ACC112 (cell line): ENCODE data around the gene SOX8.
"Not testable (repeated sequence)": the region's sequence is repeated elsewhere in the genome, so short reads cannot be mapped to it uniquely, and the experiment has no call there.

ENCODE experiments used
- H2AFZ ChIP-seq: fragments of 200-600 bp; sonication (generic); one replicate; pipeline ENCODE4 v1.6.0; 2017; ENCODE audit warnings: antibody characterized with exemption, low read length; ENCODE audit not compliant: unreplicated experiment
- H3K27ac ChIP-seq: fragments of 200-600 bp; sonication (generic); 2 replicates; pipeline ENCODE4 v1.5.1; 2014; ENCODE audit warnings: low read depth, mild to moderate bottlenecking, antibody characterized with exemption, low read length, moderate library complexity
- H3K27me3 ChIP-seq: fragments of 200-600 bp; sonication (generic); 2 replicates; pipeline ENCODE4 v1.6.1; 2014; ENCODE audit warnings: mild to moderate bottlenecking, antibody characterized with exemption, low read length, moderate library complexity, mixed read lengths; ENCODE audit not compliant: insufficient read depth
- H3K36me3 ChIP-seq: fragments of 200-600 bp; sonication (generic); 2 replicates; pipeline ENCODE4 v1.6.1; 2016; ENCODE audit warnings: mild to moderate bottlenecking, antibody characterized with exemption, low read length, moderate library complexity, mixed read lengths; ENCODE audit not compliant: insufficient read depth
- H3K4me1 ChIP-seq: fragments of 200-600 bp; sonication (generic); one replicate; pipeline ENCODE4 v1.6.1; 2016; ENCODE audit warnings: low read length, mixed read lengths; ENCODE audit not compliant: insufficient read depth, unreplicated experiment, control insufficient read depth
- H3K4me3 ChIP-seq: fragments of 200-600 bp; sonication (generic); 2 replicates; pipeline ENCODE4 v1.5.1; 2014; ENCODE audit warnings: mild to moderate bottlenecking, low read depth, low read length
- H3K79me2 ChIP-seq: fragments of 200-600 bp; sonication (generic); one replicate; pipeline ENCODE4 v1.6.0; 2016; ENCODE audit warnings: low read length; ENCODE audit not compliant: control insufficient read depth, unreplicated experiment, insufficient read depth

The SOX8 gene

DNA sequence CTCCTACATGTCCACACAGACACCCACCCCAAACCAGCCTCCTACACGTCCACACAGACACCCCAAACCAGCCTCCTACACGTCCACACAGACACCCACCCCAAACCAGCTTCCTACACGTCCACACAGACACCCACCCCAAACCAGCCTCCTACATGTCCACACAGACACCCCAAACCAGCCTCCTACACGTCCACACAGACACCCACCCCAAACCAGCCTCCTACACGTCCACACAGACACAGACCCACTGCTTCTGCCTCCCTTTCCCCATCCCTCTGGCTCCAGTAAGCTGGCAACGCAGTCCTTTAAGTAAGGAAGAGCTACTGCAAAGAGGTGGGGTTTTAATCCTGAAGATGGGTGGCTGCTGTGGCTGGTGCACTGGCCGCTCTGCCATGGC, 27.8 kb upstream of the SOX8 start:
- not testable (repeated sequence) for H3K4me1 ChIP-seq, H3K79me2 ChIP-seq, H2AFZ ChIP-seq, H3K27me3 ChIP-seq, H3K36me3 ChIP-seq, H3K27ac ChIP-seq, H3K4me3 ChIP-seq

DNA sequence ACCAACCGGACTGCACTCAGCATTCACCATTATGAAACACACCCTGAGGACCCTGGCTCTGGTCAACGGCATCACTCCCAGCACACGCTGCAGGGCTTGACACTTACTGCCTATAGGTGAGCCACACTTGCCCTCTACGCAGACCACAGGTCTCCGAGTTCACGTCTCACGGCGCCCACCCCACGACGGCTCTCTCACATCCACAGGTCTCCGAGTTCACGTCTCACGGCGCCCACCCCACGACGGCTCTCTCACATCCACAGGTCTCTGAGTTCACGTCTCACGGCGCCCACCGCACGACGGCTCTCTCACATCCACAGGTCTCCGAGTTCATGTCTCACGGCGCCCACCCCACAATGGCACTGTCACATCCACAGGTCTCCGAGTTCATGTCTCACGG, 25.8 kb upstream of the SOX8 start:
- not testable (repeated sequence) for H3K79me2 ChIP-seq, H2AFZ ChIP-seq, H3K27me3 ChIP-seq, H3K36me3 ChIP-seq, H3K4me3 ChIP-seq, H3K27ac ChIP-seq, H3K4me1 ChIP-seq

DNA sequence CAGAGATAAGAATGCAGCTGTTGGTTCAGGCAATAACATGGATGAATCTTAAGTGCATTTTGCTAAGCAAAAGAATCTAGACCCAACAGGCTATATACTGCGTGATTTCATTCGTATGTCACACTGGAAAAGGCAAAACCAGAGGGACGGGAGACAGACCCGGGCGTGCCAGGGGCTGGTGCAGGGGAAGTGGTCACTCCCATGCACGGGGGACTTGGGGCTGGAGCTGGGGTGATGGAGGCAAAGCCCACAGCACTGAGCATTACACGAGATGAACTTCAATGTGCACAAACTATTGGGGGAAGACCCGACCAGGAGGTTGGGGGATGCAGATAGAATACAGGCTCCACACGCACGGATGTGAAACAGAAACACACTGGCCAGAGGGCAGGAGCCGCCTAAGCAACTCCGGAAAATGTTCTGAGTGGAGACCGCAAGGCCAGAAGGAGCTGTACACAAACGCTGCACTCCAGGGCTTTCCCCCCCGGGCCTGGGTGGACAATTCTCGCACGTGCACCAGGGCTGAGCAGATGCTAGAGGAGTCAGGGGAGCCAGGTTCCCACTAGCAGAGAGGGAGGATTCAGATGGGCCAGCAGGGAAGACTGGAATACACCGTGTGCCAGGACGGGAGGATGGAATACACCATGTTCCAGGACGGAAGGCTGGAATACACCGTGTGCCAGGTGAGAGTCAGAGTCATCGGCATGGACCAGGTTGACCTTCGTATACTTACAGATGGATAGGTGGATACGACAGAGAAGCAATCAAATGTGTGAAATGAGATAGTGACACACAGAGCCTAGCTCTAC, 22.1 kb upstream of the SOX8 start:
- H3K4me1 ChIP-seq: peaks cover 4% of the 10 kb centered on the region
- no peak overlapping the region for H2AFZ ChIP-seq
- H3K27ac ChIP-seq: no peak overlapping the region
- no peaks in the 10 kb centered on the region for H3K27me3 ChIP-seq
- H3K4me3 ChIP-seq: no peak overlapping the region
- no peaks in the 10 kb centered on the region for H3K36me3 ChIP-seq
- no peaks in the 10 kb centered on the region for H3K79me2 ChIP-seq

DNA sequence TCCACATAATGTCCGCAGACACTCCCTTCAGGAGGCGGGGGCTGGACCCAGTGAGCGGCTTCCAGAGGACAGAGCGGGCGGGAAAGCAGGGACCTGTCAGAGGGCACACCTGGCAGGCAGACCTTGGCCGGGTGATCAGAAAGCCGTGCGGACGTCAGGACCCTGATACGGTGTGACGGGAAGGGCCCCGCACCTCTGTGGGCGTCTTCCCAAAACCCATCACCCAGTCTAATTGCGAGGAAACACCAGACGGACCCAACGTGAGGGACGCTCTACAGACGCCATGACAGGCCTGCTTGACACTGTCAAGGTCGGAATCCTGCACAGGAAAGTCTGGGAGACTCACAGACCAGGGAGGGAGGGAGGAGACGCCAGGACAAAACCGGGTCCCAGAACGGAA, 19.2 kb upstream of the SOX8 start:
- no peak overlapping the region for H2AFZ ChIP-seq
- H3K79me2 ChIP-seq: no peaks in the 10 kb centered on the region
- H3K4me3 ChIP-seq: no peak overlapping the region
- H3K4me1 ChIP-seq: peaks cover 4% of the 10 kb centered on the region
- no peak overlapping the region for H3K27ac ChIP-seq
- peaks cover 15% of the 10 kb centered on the region; the same call in 1 of the 2 replicates for H3K36me3 ChIP-seq
- no peaks in the 10 kb centered on the region for H3K27me3 ChIP-seq

DNA sequence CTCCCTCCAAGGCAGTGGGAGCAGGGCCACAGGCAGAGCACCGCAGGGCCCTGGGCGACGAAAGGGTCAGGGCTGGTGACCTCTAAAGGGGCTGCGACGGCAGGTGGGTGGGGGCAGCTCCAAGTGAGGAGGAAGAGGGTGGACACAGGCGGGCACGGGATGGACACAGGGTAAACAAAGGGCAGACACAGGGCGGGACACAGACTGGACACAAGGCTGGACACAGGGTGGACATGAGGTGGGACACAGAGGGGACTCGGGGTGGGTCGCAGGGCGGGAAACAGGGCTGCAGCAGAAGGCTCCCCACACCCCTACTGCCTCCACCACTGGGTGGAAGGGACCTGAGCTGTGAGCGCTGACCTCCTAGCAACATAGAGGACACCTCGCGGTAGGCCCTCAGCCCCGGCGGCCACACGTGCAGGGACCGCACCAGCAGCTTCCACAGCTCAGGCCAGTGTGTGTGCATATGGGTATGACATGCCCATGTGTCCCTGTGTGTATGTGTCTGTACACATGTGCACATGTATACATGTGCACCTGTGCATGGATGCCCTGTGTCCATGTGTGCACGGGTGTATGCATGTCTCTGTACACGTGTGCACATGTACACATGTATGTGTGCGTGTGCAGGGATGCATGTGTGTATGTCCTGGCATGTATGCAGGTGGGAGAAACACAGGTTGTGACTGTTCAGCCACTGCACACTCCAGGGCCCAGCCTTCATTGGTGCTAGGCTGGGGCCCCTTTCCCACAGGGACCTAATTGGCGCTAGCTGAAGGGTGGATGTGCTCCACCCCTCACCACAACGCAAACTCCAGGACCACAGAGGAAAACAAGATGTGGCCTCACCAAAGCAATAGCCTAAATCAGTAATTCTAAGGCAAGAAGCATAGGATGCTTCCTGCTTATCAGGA, 18.4 kb upstream of the SOX8 start:
- Histone ChIP-seq H2AFZ (no peak overlapping the region), H3K36me3 (peaks cover 20% of the 10 kb centered on the region; the same call in 1 of the 2 replicates), H3K27ac (no peak overlapping the region), H3K79me2 (no peaks in the 10 kb centered on the region), H3K27me3 (no peaks in the 10 kb centered on the region), H3K4me1 (peaks cover 4% of the 10 kb centered on the region), H3K4me3 (no peak overlapping the region)

DNA sequence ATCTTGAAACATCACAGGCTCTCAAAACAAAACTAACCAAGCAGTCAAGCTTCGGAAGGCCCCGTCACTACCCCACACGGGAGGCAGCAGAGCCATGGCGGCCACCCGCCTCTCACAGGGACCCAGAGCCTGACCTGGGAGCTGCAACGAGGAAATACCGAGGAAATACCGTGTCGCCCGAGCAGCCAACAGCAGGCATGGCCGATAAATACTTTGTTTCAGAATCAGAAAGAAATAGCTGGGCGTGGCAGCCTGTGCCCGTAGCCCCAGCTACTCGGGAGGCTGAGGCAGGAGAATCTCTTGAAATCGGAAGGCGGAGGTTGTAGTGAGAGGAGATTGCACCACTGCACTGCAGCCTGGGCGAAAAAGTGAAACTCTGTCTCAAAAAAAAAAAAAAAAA, 17.7 kb upstream of the SOX8 start:
- Histone ChIP-seq H2AFZ (no peak overlapping the region), H3K27me3 (no peaks in the 10 kb centered on the region), H3K4me1 (peaks cover 4% of the 10 kb centered on the region), H3K27ac (no peak overlapping the region), H3K36me3 (peaks cover 25% of the 10 kb centered on the region; the same call in 1 of the 2 replicates), H3K79me2 (peaks cover 2% of the 10 kb centered on the region), H3K4me3 (peak overlapping the region; percentile 59; the same call in 1 of the 2 replicates)

DNA sequence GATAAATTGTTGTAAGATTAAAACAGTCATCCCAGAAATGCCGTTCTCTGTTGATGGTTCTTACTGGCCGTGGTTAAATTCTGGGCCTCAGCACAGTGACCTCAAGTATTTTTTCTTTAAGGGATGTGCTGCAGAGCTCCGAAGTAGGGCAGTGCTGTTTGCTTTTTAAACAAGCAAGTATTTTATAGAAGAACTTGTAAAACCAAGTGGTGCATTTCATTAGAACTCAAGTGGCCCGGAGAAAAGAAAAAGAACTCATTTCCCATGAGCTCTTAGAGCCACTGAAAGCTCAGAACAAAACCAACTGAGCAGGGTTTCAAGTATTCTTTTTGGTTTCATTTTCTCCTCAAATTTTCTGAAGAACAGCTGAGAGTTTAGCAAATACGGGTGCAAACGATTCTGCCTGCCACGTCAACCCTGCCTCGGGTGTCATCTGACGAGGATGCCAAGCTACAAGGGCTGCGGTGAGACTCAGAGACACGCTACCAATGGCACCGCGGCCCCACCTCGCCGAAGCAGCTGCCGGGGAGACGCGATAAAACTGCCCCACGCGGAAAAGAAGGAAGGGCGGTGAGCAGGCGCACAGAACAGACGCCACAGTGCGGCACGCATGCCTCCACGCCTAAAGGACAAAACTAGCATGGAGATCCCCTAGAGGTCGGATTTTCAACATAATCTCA, 17.1 kb upstream of the SOX8 start:
- Histone ChIP-seq H3K4me3 (peak overlapping the region; percentile 59; the same call in 1 of the 2 replicates), H3K27ac (no peak overlapping the region), H3K4me1 (peaks cover 7% of the 10 kb centered on the region), H3K36me3 (peaks cover 25% of the 10 kb centered on the region; the same call in 1 of the 2 replicates), H2AFZ (no peak overlapping the region), H3K79me2 (peaks cover 5% of the 10 kb centered on the region), H3K27me3 (no peaks in the 10 kb centered on the region)

DNA sequence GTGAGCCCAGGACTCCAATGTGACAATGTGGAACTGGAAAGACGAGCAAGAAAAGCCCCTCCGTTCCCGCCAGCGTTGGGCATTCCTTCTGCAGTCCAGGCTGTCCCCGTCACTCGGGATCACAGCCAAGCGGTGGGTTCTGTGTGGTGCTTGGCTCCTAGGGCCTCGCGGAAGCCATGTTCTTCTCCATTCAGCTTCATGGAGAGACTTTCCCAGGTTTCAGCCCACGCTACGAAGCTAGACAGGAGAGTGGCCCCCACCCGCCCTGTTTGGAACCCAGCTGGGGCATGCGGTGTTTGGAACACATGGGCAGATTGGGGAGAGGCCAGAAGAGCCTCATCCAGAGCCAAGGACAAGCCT, 16.6 kb upstream of the SOX8 start:
- Histone ChIP-seq H3K27ac (no peak overlapping the region), H3K79me2 (peaks cover 9% of the 10 kb centered on the region), H3K36me3 (peaks cover 25% of the 10 kb centered on the region; the same call in 1 of the 2 replicates), H3K4me3 (no peak overlapping the region), H2AFZ (no peak overlapping the region), H3K4me1 (peaks cover 11% of the 10 kb centered on the region), H3K27me3 (no peaks in the 10 kb centered on the region)

DNA sequence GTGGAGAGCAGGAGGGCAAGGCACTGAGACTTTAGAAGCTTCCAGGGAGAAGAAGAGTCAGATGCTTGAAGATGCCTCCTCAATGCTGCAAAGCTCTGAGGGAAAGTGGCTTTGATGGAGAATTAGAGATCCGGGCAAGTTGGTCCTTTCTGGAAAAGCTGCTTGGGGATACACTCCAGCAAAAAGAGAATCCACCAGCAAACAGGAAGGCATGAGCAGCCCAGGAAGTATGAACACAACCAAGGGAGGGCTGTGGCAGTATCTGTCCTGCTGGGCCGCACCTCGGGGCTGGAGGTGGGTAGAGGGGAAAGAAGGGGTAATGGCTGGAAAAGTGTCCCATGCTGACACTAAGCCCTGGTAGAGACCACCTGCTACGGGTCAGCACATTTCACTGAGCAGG, 16.1 kb upstream of the SOX8 start:
- Histone ChIP-seq H3K79me2 (peaks cover 9% of the 10 kb centered on the region), H3K4me1 (peaks cover 11% of the 10 kb centered on the region), H3K4me3 (no peak overlapping the region), H3K36me3 (peaks cover 25% of the 10 kb centered on the region; the same call in 1 of the 2 replicates), H3K27me3 (no peaks in the 10 kb centered on the region), H3K27ac (no peak overlapping the region), H2AFZ (no peak overlapping the region)

DNA sequence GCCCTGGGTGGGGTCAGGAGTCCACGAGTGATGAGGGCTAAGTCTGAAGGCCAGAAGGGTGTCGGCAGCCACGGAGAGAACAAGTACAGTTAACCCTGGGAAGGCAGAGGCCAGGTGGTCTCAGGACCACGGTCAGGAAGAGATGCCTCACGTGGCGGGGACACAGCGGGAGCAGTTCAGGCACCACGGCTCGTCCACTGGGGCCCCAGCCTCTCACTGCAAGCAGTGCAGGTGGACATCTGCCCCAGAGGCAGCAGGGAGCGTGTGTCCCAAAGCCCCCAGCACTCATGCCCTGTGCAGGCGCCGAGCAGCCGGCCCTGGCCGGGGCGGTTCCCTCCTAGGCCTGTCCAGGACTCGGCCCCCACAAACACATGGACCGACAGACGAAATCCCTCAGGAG, 15.5 kb upstream of the SOX8 start:
- H2AFZ ChIP-seq: no peak overlapping the region
- no peak overlapping the region for H3K27ac ChIP-seq
- peaks cover 25% of the 10 kb centered on the region; the same call in 1 of the 2 replicates for H3K36me3 ChIP-seq
- no peaks in the 10 kb centered on the region for H3K27me3 ChIP-seq
- H3K79me2 ChIP-seq: peaks cover 9% of the 10 kb centered on the region
- H3K4me3 ChIP-seq: no peak overlapping the region
- peaks cover 11% of the 10 kb centered on the region for H3K4me1 ChIP-seq
